Endodermal cell (in vitro differentiated cells): Measurements from ENCODE around the gene CABP1. TPM values are rescaled to one million over a fixed set of nuclear protein-coding genes. Genes with fewer than 3 reads are reported as not detected.

Experiments used
- DNase-seq: peaks from one replicate; pipeline ENCODE4 v3.0.0-alpha.2; 2017
- H3K27ac ChIP-seq: 2 replicates; pipeline ENCODE4 v1.5.1; 2013; ENCODE audit warnings: mild to moderate bottlenecking, low read depth, low read length, moderate library complexity
- H3K27me3 ChIP-seq: 2 replicates; pipeline ENCODE4 v1.6.1; 2013; ENCODE audit warnings: mild to moderate bottlenecking, low read length, moderate library complexity; ENCODE audit not compliant: insufficient read depth, control insufficient read depth, poor library complexity, severe bottlenecking
- H3K36me3 ChIP-seq: 2 replicates; pipeline ENCODE4 v1.7.0; 2013; ENCODE audit warnings: mild to moderate bottlenecking, low read length, moderate library complexity; ENCODE audit not compliant: control insufficient read depth, insufficient read depth
- H3K4me1 ChIP-seq: one replicate; pipeline ENCODE4 v1.7.0; 2013; ENCODE audit warnings: low read length; ENCODE audit not compliant: control insufficient read depth, insufficient read depth
- H3K4me3 ChIP-seq: 2 replicates; pipeline ENCODE4 v1.5.1; 2013; ENCODE audit warnings: mild to moderate bottlenecking, low read length, moderate library complexity
- H3K9ac ChIP-seq: 2 replicates; pipeline ENCODE4 v1.6.1; 2013; ENCODE audit warnings: mild to moderate bottlenecking, low read length, moderate library complexity; ENCODE audit not compliant: poor library complexity, severe bottlenecking; ENCODE audit errors: extremely low read depth
- H3K9me3 ChIP-seq: 2 replicates; pipeline ENCODE4 v1.6.1; 2013; ENCODE audit warnings: mild to moderate bottlenecking, low read length, moderate library complexity; ENCODE audit not compliant: control insufficient read depth
- H3K27ac Mint-ChIP-seq: 2 replicates; pipeline ENCODE4 v1.8.0; 2020; ENCODE audit warnings: mixed read lengths
- H3K27me3 Mint-ChIP-seq: 2 replicates; pipeline ENCODE4 v1.8.0; 2021; ENCODE audit warnings: mild to moderate bottlenecking, mixed read lengths; ENCODE audit not compliant: insufficient read depth
- H3K36me3 Mint-ChIP-seq: 2 replicates; pipeline ENCODE4 v1.8.0; 2020; ENCODE audit warnings: low read depth, mixed read lengths
- H3K4me1 Mint-ChIP-seq: 2 replicates; pipeline ENCODE4 v1.8.0; 2020; ENCODE audit warnings: mixed read lengths
- H3K4me3 Mint-ChIP-seq: 2 replicates; pipeline ENCODE4 v1.8.0; 2020; ENCODE audit warnings: mild to moderate bottlenecking, moderate library complexity, mixed read lengths
- H3K9me3 Mint-ChIP-seq: 2 replicates; pipeline ENCODE4 v1.8.0; 2020; ENCODE audit warnings: mild to moderate bottlenecking, mixed read lengths
- WGBS, 2 experiments: methylation state at CpG; one replicate each; pipeline versions ENCODE4 v1.1.5 to v1.1.7; 2013; ENCODE audit warnings: missing lambda C conversion rate in 2 of 2, mixed read lengths in 1 of 2; ENCODE audit not compliant: insufficient coverage in 1 of 2, insufficient read length in 1 of 2; 5-methylcytosine and 5-hydroxymethylcytosine counted together
- total RNA-seq, 2 donors: library from RNA; stranded (reverse); fragmentation: NEBNext Ultra II Directional in 1 of 2; extraction: Animal tissue kit (Norgen Biotek cat#: 25700) in 1 of 2; gene quantifications; 2 replicates in 1 of 2; 3 replicates in 1 of 2; pipeline ENCODE4 v1.2.1, GENCODE V29; 2021
- TF ChIP-seq, protein P1 (sequence below): fragments of 200-600 bp; sonication (generic); conservative IDR thresholded peaks from 2 replicates; pipeline ENCODE4 v1.5.0; 2021; ENCODE audit warnings: antibody characterized with exemption, mild to moderate bottlenecking

The CABP1 gene
- total RNA-seq, 2 donors from 2014 or later, result 0.29 to 0.86 TPM

DNA sequence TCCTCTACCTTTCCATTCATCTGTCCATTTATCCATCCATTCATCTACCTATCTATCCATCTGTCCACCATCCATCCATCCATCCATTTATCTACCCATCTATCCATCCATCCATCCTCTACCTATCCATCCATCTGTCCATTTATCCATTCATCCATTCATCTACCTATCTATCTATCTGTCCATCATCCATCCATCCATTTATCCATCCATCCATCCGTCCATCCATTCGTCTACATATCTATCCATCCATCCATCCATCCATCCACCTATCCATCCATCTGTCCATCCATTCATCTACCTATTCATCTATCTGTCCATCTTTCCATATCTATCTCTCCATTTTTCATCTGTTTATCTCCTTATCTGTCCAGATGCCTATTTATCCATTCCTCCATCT, 21.0 kb downstream of the CABP1 start:
- H3K4me1 ChIP-seq, result no peaks in the 10 kb centered on the region
- no peak overlapping the region for H3K4me3 Mint-ChIP-seq
- no peak overlapping the region for H3K27ac Mint-ChIP-seq
- no peaks in the 10 kb centered on the region for H3K36me3 ChIP-seq
- no peak overlapping the region for H3K27ac ChIP-seq
- no peaks in the 10 kb centered on the region for H3K9me3 Mint-ChIP-seq
- H3K9me3 ChIP-seq, result no peaks in the 10 kb centered on the region
- H3K27me3 Mint-ChIP-seq, result no peaks in the 10 kb centered on the region
- DNase-seq, result no peak
- no peak overlapping the region for H3K4me3 ChIP-seq
- 41 to 42% methylated on average over 2 of the region's 2 CpGs for WGBS, 2 experiments
- H3K27me3 ChIP-seq, result no peaks in the 10 kb centered on the region
- TF ChIP-seq, protein P1, sequence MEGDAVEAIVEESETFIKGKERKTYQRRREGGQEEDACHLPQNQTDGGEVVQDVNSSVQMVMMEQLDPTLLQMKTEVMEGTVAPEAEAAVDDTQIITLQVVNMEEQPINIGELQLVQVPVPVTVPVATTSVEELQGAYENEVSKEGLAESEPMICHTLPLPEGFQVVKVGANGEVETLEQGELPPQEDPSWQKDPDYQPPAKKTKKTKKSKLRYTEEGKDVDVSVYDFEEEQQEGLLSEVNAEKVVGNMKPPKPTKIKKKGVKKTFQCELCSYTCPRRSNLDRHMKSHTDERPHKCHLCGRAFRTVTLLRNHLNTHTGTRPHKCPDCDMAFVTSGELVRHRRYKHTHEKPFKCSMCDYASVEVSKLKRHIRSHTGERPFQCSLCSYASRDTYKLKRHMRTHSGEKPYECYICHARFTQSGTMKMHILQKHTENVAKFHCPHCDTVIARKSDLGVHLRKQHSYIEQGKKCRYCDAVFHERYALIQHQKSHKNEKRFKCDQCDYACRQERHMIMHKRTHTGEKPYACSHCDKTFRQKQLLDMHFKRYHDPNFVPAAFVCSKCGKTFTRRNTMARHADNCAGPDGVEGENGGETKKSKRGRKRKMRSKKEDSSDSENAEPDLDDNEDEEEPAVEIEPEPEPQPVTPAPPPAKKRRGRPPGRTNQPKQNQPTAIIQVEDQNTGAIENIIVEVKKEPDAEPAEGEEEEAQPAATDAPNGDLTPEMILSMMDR, result no peak
- H3K4me1 Mint-ChIP-seq, result no peaks in the 10 kb centered on the region
- H3K36me3 Mint-ChIP-seq, result no peaks in the 10 kb centered on the region
- H3K9ac ChIP-seq, result no peak overlapping the region

- Mint-ChIP-seq H3K36me3 (no peaks in the 10 kb centered on the region), H3K4me3 (no peak overlapping the region), H3K4me1 (no peaks in the 10 kb centered on the region), H3K27ac (no peak overlapping the region), H3K27me3 (no peaks in the 10 kb centered on the region), H3K9me3 (no peaks in the 10 kb centered on the region)
- H3K27ac ChIP-seq, result no peak overlapping the region
- no peaks in the 10 kb centered on the region for H3K36me3 ChIP-seq
- TF ChIP-seq, protein P1, result no peak
- H3K27me3 ChIP-seq, result no peaks in the 10 kb centered on the region
- WGBS, 2 experiments, result 68 to 95% methylated on average over 3 of the region's 3 CpGs
- no peak overlapping the region for H3K4me3 ChIP-seq
- no peak for DNase-seq
- no peak overlapping the region for H3K9ac ChIP-seq
- H3K9me3 ChIP-seq, result no peaks in the 10 kb centered on the region
- H3K4me1 ChIP-seq, result no peaks in the 10 kb centered on the region
Measured at GRCh38 chr12:120662879-120663278, 22.5 kb downstream of the CABP1 start.

- Histone ChIP-seq H3K27ac (no peak overlapping the region), H3K27me3 (no peaks in the 10 kb centered on the region), H3K9ac (no peak overlapping the region), H3K36me3 (no peaks in the 10 kb centered on the region), H3K9me3 (no peaks in the 10 kb centered on the region), H3K4me1 (no peaks in the 10 kb centered on the region), H3K4me3 (no peak overlapping the region)
- 90 to 91% methylated on average over 5 of the region's 5 CpGs for WGBS, 2 experiments
- Mint-ChIP-seq H3K27ac (no peak overlapping the region), H3K27me3 (no peaks in the 10 kb centered on the region), H3K4me3 (no peak overlapping the region), H3K9me3 (no peaks in the 10 kb centered on the region), H3K4me1 (peaks cover 4% of the 10 kb centered on the region), H3K36me3 (no peaks in the 10 kb centered on the region)
- no peak for DNase-seq
- TF ChIP-seq, protein P1, result no peak
Measured at GRCh38 chr12:120663741-120664140, 23.3 kb downstream of the CABP1 start.
